HPDE6-E6E7 (cell line): ENCODE data around the gene RAPGEF5.

Experiments
- DNase-seq: peaks from one replicate; pipeline ENCODE4 v3.0.0; 2011; ENCODE audit warnings: missing footprints; ENCODE audit errors: extremely low spot score

The RAPGEF5 gene

GRCh38 chr7:22305706-22306105 is 51.2 kb downstream of the RAPGEF5 start:
- no peak for DNase-seq

- no peak for DNase-seq
Observed at GRCh38 chr7:22302951-22303423, 54.0 kb downstream of the RAPGEF5 start.

GRCh38 chr7:22302193-22302592 is 54.8 kb downstream of the RAPGEF5 start:
- DNase-seq, result no peak

- no peak for DNase-seq
Observed at GRCh38 chr7:22301790-22302189, 55.2 kb downstream of the RAPGEF5 start.

GRCh38 chr7:22300839-22301238 is 56.1 kb downstream of the RAPGEF5 start:
- no peak for DNase-seq

- no peak for DNase-seq
Observed at GRCh38 chr7:22296916-22297315, 60.0 kb downstream of the RAPGEF5 start.

GRCh38 chr7:22296265-22296566 is 60.7 kb downstream of the RAPGEF5 start:
- no peak for DNase-seq

GRCh38 chr7:22295402-22296264 is 61.3 kb downstream of the RAPGEF5 start:
- DNase-seq, result no peak

GRCh38 chr7:22292531-22292930 is 64.4 kb downstream of the RAPGEF5 start:
- no peak for DNase-seq

- DNase-seq, result no peak
Observed at GRCh38 chr7:22291977-22292376, 65.0 kb downstream of the RAPGEF5 start.

GRCh38 chr7:22288202-22288601 is 68.8 kb downstream of the RAPGEF5 start:
- DNase-seq, result no peak

- no peak for DNase-seq
Observed at GRCh38 chr7:22287412-22287811, 69.5 kb downstream of the RAPGEF5 start.

- DNase-seq, result no peak
Observed at GRCh38 chr7:22286436-22286835, 70.5 kb downstream of the RAPGEF5 start.

- DNase-seq, result no peak
Observed at GRCh38 chr7:22281481-22281880, 75.5 kb downstream of the RAPGEF5 start.

GRCh38 chr7:22280031-22280430 is 76.9 kb downstream of the RAPGEF5 start:
- no peak for DNase-seq

GRCh38 chr7:22278660-22279059 is 78.3 kb downstream of the RAPGEF5 start:
- no peak for DNase-seq

GRCh38 chr7:22277375-22277774 is 79.6 kb downstream of the RAPGEF5 start:
- no peak for DNase-seq

- no peak for DNase-seq
Observed at GRCh38 chr7:22275661-22276060, 81.3 kb downstream of the RAPGEF5 start.

GRCh38 chr7:22271311-22271710 is 85.6 kb downstream of the RAPGEF5 start:
- no peak for DNase-seq

GRCh38 chr7:22270371-22270770 is 86.6 kb downstream of the RAPGEF5 start:
- DNase-seq, result no peak

- no peak for DNase-seq
Observed at GRCh38 chr7:22269963-22270362, 87.0 kb downstream of the RAPGEF5 start.

- DNase-seq, result no peak
Observed at GRCh38 chr7:22268884-22269421, 88.0 kb downstream of the RAPGEF5 start.

- DNase-seq, result no peak
Observed at GRCh38 chr7:22267930-22268615, 88.9 kb downstream of the RAPGEF5 start.
